Kidney (tissue), 14 donors: Measurements from ENCODE around the gene RYR3. TPM values are rescaled to one million over a fixed set of nuclear protein-coding genes. Genes with fewer than 3 reads are reported as not detected.

Source experiments
- DNase-seq, 5 donors: peaks; one replicate each; pipeline ENCODE4 v3.0.0-alpha.2; 2013 to 2020
- FAIRE-seq: peaks from 2 replicates; lab custom pipeline; 2012; peaks lifted over from hg19 to GRCh38; lab: Jason Lieb, UNC
- H3K27ac ChIP-seq, 2 donors: one replicate each; pipeline ENCODE4 v1.7.0; 2013; ENCODE audit warnings: low read depth in 2 of 2, low read length in 2 of 2, inconsistent platforms in 1 of 2
- H3K27me3 ChIP-seq: one replicate; pipeline ENCODE4 v1.7.1; 2013; ENCODE audit warnings: low read length, inconsistent platforms; ENCODE audit not compliant: control insufficient read depth, insufficient read depth
- H3K36me3 ChIP-seq, 3 donors: one replicate each; pipeline versions ENCODE4 v1.7.0 to v1.7.1; 2013; ENCODE audit warnings: low read length in 3 of 3, control low read depth in 1 of 3, inconsistent platforms in 1 of 3; ENCODE audit not compliant: insufficient read depth in 3 of 3, control insufficient read depth in 2 of 3
- H3K4me1 ChIP-seq, 3 donors: one replicate each; pipeline versions ENCODE4 v1.7.0 to v1.7.1; 2013; ENCODE audit warnings: low read length in 3 of 3, inconsistent platforms in 1 of 3, low read depth in 1 of 3; ENCODE audit not compliant: control insufficient read depth in 2 of 3, insufficient read depth in 2 of 3
- H3K4me3 ChIP-seq, 3 donors: one replicate each; pipeline versions ENCODE4 v1.7.0 to v1.8.1; 2013; ENCODE audit warnings: low read length in 3 of 3, control low read depth in 1 of 3, inconsistent platforms in 1 of 3
- H3K9ac ChIP-seq, 3 donors: one replicate each; pipeline versions ENCODE4 v1.7.0 to v1.7.1; 2013; ENCODE audit warnings: low read length in 3 of 3, control low read depth in 1 of 3, inconsistent platforms in 1 of 3
- H3K9me3 ChIP-seq, 3 donors: one replicate each; pipeline versions ENCODE4 v1.7.0 to v1.7.1; 2013; ENCODE audit warnings: low read length in 3 of 3, control low read depth in 1 of 3, inconsistent platforms in 1 of 3; ENCODE audit not compliant: control insufficient read depth in 2 of 3, insufficient read depth in 1 of 3
- CTCF ChIP-seq: IDR thresholded peaks from 3 replicates; pipeline ENCODE4 v1.5.1; 2012; ENCODE audit warnings: mild to moderate bottlenecking, moderate library complexity, borderline replicate concordance; ENCODE audit not compliant: insufficient read depth; ENCODE audit errors: extremely low read depth
- intact Hi-C: fragments of 100-400 bp; cut with DNase I; formaldehyde crosslinking; loops from one replicate; pipeline ENCODE4 v1.11.1; 2022
- polyA plus RNA-seq: library from polyadenylated mRNA; stranded (reverse); fragments of 350-450 nt; fragmentation: Illumina TruSeq; extraction: RNeasy Lipid Tissue Mini Kit (QIAGEN cat#74804); gene quantifications from one replicate; pipeline ENCODE4 v1.2.3, GENCODE V29; 2014; ENCODE audit warnings: low read depth, low replicate concordance; ENCODE audit not compliant: insufficient read depth
- total RNA-seq: library from RNA; stranded (reverse); fragmentation: NEBNext Ultra II Directional; extraction: Animal tissue kit (Norgen Biotek cat#: 25700); gene quantifications from one replicate; pipeline ENCODE4 v1.2.1, GENCODE V29; 2021
- donor health status: control.
- donor health status: control.
- donor health status: control.
- donor health status: control.
- donor health status: control.
- donor health status: DM: yes; HTN: yes; CAD: no.
- donor health status: Normal renal cell carcinoma (clear cell type).

Gene RYR3
- total and polyA plus RNA-seq, 2 donors from 2014 or later, result 0.90 to 10.5 TPM

- no peaks in the 10 kb centered on the region for H3K36me3 ChIP-seq
Measured at GRCh38 chr15:33419701-33420100, 108.9 kb downstream of the RYR3 start.

GRCh38 chr15:33424025-33424424 is 113.3 kb downstream of the RYR3 start:
- Histone ChIP-seq H3K27me3 (no peaks in the 10 kb centered on the region), H3K4me3 (no peak overlapping the region), H3K9ac (no peak overlapping the region), H3K36me3 (no peaks in the 10 kb centered on the region), H3K4me1 (no peaks in the 10 kb centered on the region), H3K9me3 (peaks cover 0 to 5% (median 0%) of the 10 kb centered on the region in 3 donors), H3K27ac (no peak overlapping the region)
- intact Hi-C loops, result no loop called here
- DNase-seq (no peak), FAIRE-seq (no peak)
- TF ChIP-seq CTCF, result no peak

More at GRCh38 chr15:33419701-33420100, 108.9 kb downstream of the RYR3 start:
- H3K4me3 ChIP-seq, result no peak overlapping the region
- H3K27ac ChIP-seq, result no peak overlapping the region
- no peaks in the 10 kb centered on the region for H3K4me1 ChIP-seq
- H3K9me3 ChIP-seq, result no peaks in the 10 kb centered on the region
- intact Hi-C loops, result no loop called here
- FAIRE-seq (no peak), DNase-seq (no peak)
- no peak for TF ChIP-seq CTCF
- H3K9ac ChIP-seq, result no peak overlapping the region
- no peaks in the 10 kb centered on the region for H3K27me3 ChIP-seq

- Histone ChIP-seq H3K4me1 (no peaks in the 10 kb centered on the region), H3K36me3 (no peaks in the 10 kb centered on the region), H3K4me3 (no peak overlapping the region), H3K27me3 (no peaks in the 10 kb centered on the region), H3K27ac (no peak overlapping the region), H3K9me3 (peaks cover 0 to 5% (median 0%) of the 10 kb centered on the region in 3 donors), H3K9ac (no peak overlapping the region)
- intact Hi-C loops, result no loop called here
- no peak for TF ChIP-seq CTCF
- FAIRE-seq (no peak), DNase-seq (no peak)
Measured at GRCh38 chr15:33425142-33425541, 114.4 kb downstream of the RYR3 start.

- Histone ChIP-seq H3K9ac (no peak overlapping the region), H3K4me1 (no peaks in the 10 kb centered on the region), H3K27ac (no peak overlapping the region), H3K4me3 (no peak overlapping the region), H3K27me3 (no peaks in the 10 kb centered on the region), H3K36me3 (no peaks in the 10 kb centered on the region), H3K9me3 (peaks cover 0 to 5% (median 0%) of the 10 kb centered on the region in 3 donors)
- DNase-seq, result no peak
- TF ChIP-seq CTCF, result no peak
- intact Hi-C loops, result no loop called here
- FAIRE-seq, result no peak
Measured at GRCh38 chr15:33430577-33430976, 119.8 kb downstream of the RYR3 start.
